ENCODE measurements around the gene NPC1L1. TPM values are rescaled to one million over a fixed set of nuclear protein-coding genes. Genes with fewer than 3 reads are reported as not detected.
A peak's percentile ranks its signal among the peaks of the same experiment; 100 is the strongest.

NPC1L1 gene
- total and polyA plus RNA-seq, 2 of the 13 experiments (the other 11 are each of a cell fraction or from before 2014, with no cell fraction given): 4.8 to 14.5 TPM

- TF ChIP-seq ZBTB37 (CRISPR knock-in tag; IDR thresholded peaks at IDR 0.05): peak; percentile 63; the same call in 1 of the 2 replicates
- TF ChIP-seq MXD4 (CRISPR knock-in tag; IDR thresholded peaks at IDR 0.05): no peak
- TF ChIP-seq TFAP4 (IDR thresholded peaks at IDR 0.05; ENCODE audit: borderline replicate concordance, low read depth): peak; percentile 45; the same call in 1 of the 2 replicates
- TF ChIP-seq ZNF609 (CRISPR knock-in tag; IDR thresholded peaks at IDR 0.05; ENCODE audit: borderline replicate concordance): 0 out of 2 replicates have a peak, but pooled peaks have one; percentile 30
- no peak for TF ChIP-seq ZNF451 (CRISPR knock-in tag; IDR thresholded peaks at IDR 0.05)
- TF ChIP-seq ZNF629 (CRISPR knock-in tag; conservative IDR thresholded peaks at IDR 0.05): peak; percentile 57
- TF ChIP-seq RXRB (CRISPR knock-in tag; IDR thresholded peaks at IDR 0.05; ENCODE audit: borderline replicate concordance): peak; percentile 77
- no peak for TF ChIP-seq ETV6 (CRISPR knock-in tag; conservative IDR thresholded peaks at IDR 0.05)
- TF ChIP-seq SIN3A (IDR thresholded peaks at IDR 0.05; ENCODE audit: borderline replicate concordance, low read depth, low read length): peak; percentile 44; the same call in 1 of the 2 replicates
- no peak for TF ChIP-seq SNRNP70 (IDR thresholded peaks at IDR 0.05; ENCODE audit: low read depth, low read length)
- TF ChIP-seq DPF2 (CRISPR knock-in tag; IDR thresholded peaks at IDR 0.05; ENCODE audit: borderline replicate concordance, low read depth): no peak
- peak; percentile 51; the same call in 1 of the 2 replicates for TF ChIP-seq ZNF644 (CRISPR knock-in tag; IDR thresholded peaks at IDR 0.05; ENCODE audit: low read depth)
- no peak for TF ChIP-seq ZNF615 (CRISPR knock-in tag; IDR thresholded peaks at IDR 0.05; ENCODE audit: borderline replicate concordance)
- no peak for TF ChIP-seq TRIM24 (CRISPR knock-in tag; IDR thresholded peaks at IDR 0.05)
- no peak for TF ChIP-seq RERE (CRISPR knock-in tag; IDR thresholded peaks at IDR 0.05; ENCODE audit: low read depth)
These were observed 913 bp upstream of the NPC1L1 start (continued) for GRCh38 chr7:44541876-44542610.

Measured in HepG2 (cell line).